Measurements from ENCODE around the gene PPP2R5C. TPM values are rescaled to one million over a fixed set of nuclear protein-coding genes. Genes with fewer than 3 reads are reported as not detected.
A peak's percentile ranks its signal among the peaks of the same experiment; 100 is the strongest.

Gene PPP2R5C
- total RNA-seq, 3 donors from 2014 or later, result 90.5 to 105 (median 102) TPM

- intact Hi-C loops (cut with DNase I; ENCODE audit: low total_unique reads), result no loop called here
- DNase-seq (ENCODE audit: low spot score in 2 of 2), result no peak
- TF ChIP-seq CTCF (IDR thresholded peaks at IDR 0.05) (no peak), POLR2A (IDR thresholded peaks at IDR 0.05) (no peak), POLR2AphosphoS5 (IDR thresholded peaks at IDR 0.05) (no peak)
- Histone ChIP-seq H3K4me3 (no peak overlapping the region), H3K4me1 (peaks cover 0 to 8% of the 10 kb centered on the region in 2 donors), H3K27ac (peak overlapping the region; percentile 59 to 73), H3K36me3 (no peaks in the 10 kb centered on the region), H3K9me3 (no peaks in the 10 kb centered on the region), H3K27me3 (no peaks in the 10 kb centered on the region)
Observed at GRCh38 chr14:101834397-101834796, 72.9 kb downstream of the PPP2R5C start.

- H3K4me1 ChIP-seq, result peaks cover 0 to 8% of the 10 kb centered on the region in 2 donors
- no peak for DNase-seq (ENCODE audit: low spot score in 2 of 2)
- no peaks in the 10 kb centered on the region for H3K9me3 ChIP-seq
- H3K27me3 ChIP-seq, result no peaks in the 10 kb centered on the region
- intact Hi-C loops (cut with DNase I; ENCODE audit: low total_unique reads), result no loop called here
- TF ChIP-seq POLR2AphosphoS5 (IDR thresholded peaks at IDR 0.05), result no peak
- no peak for TF ChIP-seq POLR2A (IDR thresholded peaks at IDR 0.05)
- no peak for TF ChIP-seq CTCF (IDR thresholded peaks at IDR 0.05)
- H3K27ac ChIP-seq, result peak overlapping the region; percentile 59 to 73
- no peaks in the 10 kb centered on the region for H3K36me3 ChIP-seq
- H3K4me3 ChIP-seq, result no peak overlapping the region
Observed at GRCh38 chr14:101834800-101835547, 73.5 kb downstream of the PPP2R5C start.

GRCh38 chr14:101835566-101835965, 74.1 kb downstream of the PPP2R5C start:
- no peak overlapping the region for H3K4me3 ChIP-seq
- H3K27ac ChIP-seq, result peak overlapping the region; percentile 59 to 73
- TF ChIP-seq POLR2AphosphoS5 (IDR thresholded peaks at IDR 0.05) (no peak), POLR2A (IDR thresholded peaks at IDR 0.05) (no peak), CTCF (IDR thresholded peaks at IDR 0.05) (no peak)
- DNase-seq (ENCODE audit: low spot score in 2 of 2), result no peak
- no peaks in the 10 kb centered on the region for H3K27me3 ChIP-seq
- H3K36me3 ChIP-seq, result no peaks in the 10 kb centered on the region
- intact Hi-C loops (cut with DNase I; ENCODE audit: low total_unique reads), result no loop called here
- H3K9me3 ChIP-seq, result no peaks in the 10 kb centered on the region
- H3K4me1 ChIP-seq, result peaks cover 0 to 8% of the 10 kb centered on the region in 2 donors

- H3K9me3 ChIP-seq, result no peaks in the 10 kb centered on the region
- H3K27me3 ChIP-seq, result no peaks in the 10 kb centered on the region
- no peak for TF ChIP-seq POLR2A (IDR thresholded peaks at IDR 0.05)
- DNase-seq (ENCODE audit: low spot score in 2 of 2), result no peak
- intact Hi-C loops (cut with DNase I; ENCODE audit: low total_unique reads), result no loop called here
- H3K36me3 ChIP-seq, result no peaks in the 10 kb centered on the region
- peak overlapping the region in 2 of 3 donors; percentile 18 to 39 for H3K4me3 ChIP-seq
- H3K4me1 ChIP-seq, result peaks cover 0 to 8% of the 10 kb centered on the region in 2 donors
- peak overlapping the region; percentile 59 to 66 for H3K27ac ChIP-seq
Observed at GRCh38 chr14:101836135-101836534, 74.6 kb downstream of the PPP2R5C start.

GRCh38 chr14:101838476-101838875, 77.0 kb downstream of the PPP2R5C start:
- H3K36me3 ChIP-seq, result no peaks in the 10 kb centered on the region
- no peak overlapping the region for H3K4me3 ChIP-seq
- H3K27me3 ChIP-seq, result no peaks in the 10 kb centered on the region
- DNase-seq (ENCODE audit: low spot score in 2 of 2), result no peak
- H3K4me1 ChIP-seq, result peaks cover 0 to 8% of the 10 kb centered on the region in 2 donors
- peak overlapping the region in 1 of 2 donors; percentile 26 for H3K27ac ChIP-seq
- intact Hi-C loops (cut with DNase I; ENCODE audit: low total_unique reads), result no loop called here
- no peak for TF ChIP-seq CTCF (IDR thresholded peaks at IDR 0.05)
- H3K9me3 ChIP-seq, result no peaks in the 10 kb centered on the region
